Breast epithelium (tissue), 4 donors: ENCODE results near the gene ASTN2. TPM values are rescaled to one million over a fixed set of nuclear protein-coding genes. Genes with fewer than 3 reads are reported as not detected.

Experiments used
- DNase-seq, 2 donors: peaks; one replicate each; pipeline ENCODE4 v3.0.0-alpha.2; 2019; ENCODE audit warnings: low spot score in 2 of 2
- H3K27ac ChIP-seq, 2 donors: fragments of 200-600 bp; sonication (generic) in 1 of 2; one replicate each; pipeline ENCODE4 v1.5.1; 2016 to 2019; ENCODE audit warnings: mild to moderate bottlenecking in 1 of 2
- H3K27me3 ChIP-seq, 2 donors: fragments of 200-600 bp; sonication (generic) in 1 of 2; one replicate each; pipeline versions ENCODE4 v1.5.1 to v1.6.0; 2017 to 2019; ENCODE audit warnings: control low read depth in 1 of 2, mild to moderate bottlenecking in 1 of 2
- H3K36me3 ChIP-seq: fragments of 200-600 bp; one replicate; pipeline ENCODE4 v1.5.1; 2019
- H3K4me1 ChIP-seq, 2 donors: fragments of 200-600 bp; sonication (generic); one replicate each; pipeline ENCODE4 v1.5.1; 2016 to 2019; ENCODE audit warnings: control low read depth in 1 of 2
- H3K4me3 ChIP-seq, 3 donors: fragments of 200-600 bp; sonication (generic); 1 replicate in 2 of 3; 2 replicates in 1 of 3; pipeline ENCODE4 v1.5.1; 2016 to 2019; ENCODE audit warnings: mild to moderate bottlenecking in 3 of 3, moderate library complexity in 2 of 3
- H3K9me3 ChIP-seq, 2 donors: fragments of 200-600 bp; sonication (generic) in 1 of 2; one replicate each; pipeline ENCODE4 v1.5.1; 2016 to 2019; ENCODE audit warnings: control low read depth in 1 of 2
- POLR2A ChIP-seq: fragments of 450-650 bp; IDR thresholded peaks from one replicate; pipeline ENCODE4 v1.6.1; 2016; ENCODE audit warnings: antibody characterized with exemption, mild to moderate bottlenecking, moderate library complexity
- POLR2AphosphoS5 ChIP-seq, 3 donors: sonication (generic); formaldehyde crosslinking; IDR thresholded peaks; one replicate each; pipeline ENCODE4 v1.6.1; 2017; ENCODE audit warnings: antibody characterized with exemption in 3 of 3
- intact Hi-C: fragments of 100-400 bp; cut with DNase I; formaldehyde crosslinking; loops from one replicate; pipeline ENCODE4 v1.15.1; 2023; ENCODE audit warnings: low total_unique reads
- total RNA-seq, 3 donors: library from RNA; depleted of rRNA; stranded (reverse); fragments of >200 nt; gene quantifications; one replicate each; pipeline ENCODE4 v1.1.0, GENCODE V29; 2016
- TF ChIP-seq, protein P1 (sequence below), 3 donors: fragments of 450-650 bp; IDR thresholded peaks; one replicate each; pipeline ENCODE4 v1.5.1; 2016 to 2017; ENCODE audit warnings: antibody characterized with exemption in 3 of 3, mild to moderate bottlenecking in 3 of 3, moderate library complexity in 3 of 3

Gene ASTN2
- total RNA-seq, 3 donors from 2014 or later, result 9.1 to 13.8 (median 9.8) TPM

- Histone ChIP-seq H3K4me3 (no peak overlapping the region), H3K4me1 (no peaks in the 10 kb centered on the region), H3K27ac (no peak overlapping the region), H3K36me3 (no peaks in the 10 kb centered on the region), H3K27me3 (no peaks in the 10 kb centered on the region), H3K9me3 (no peaks in the 10 kb centered on the region)
- no peak for DNase-seq
- intact Hi-C loops, result no loop called here
- no peak for TF ChIP-seq POLR2A
- no peak for TF ChIP-seq POLR2AphosphoS5 (IDR thresholded peaks at IDR 0.05)
Observed at GRCh38 chr9:116939161-116939560, 475.7 kb downstream of the ASTN2 start.

DNA sequence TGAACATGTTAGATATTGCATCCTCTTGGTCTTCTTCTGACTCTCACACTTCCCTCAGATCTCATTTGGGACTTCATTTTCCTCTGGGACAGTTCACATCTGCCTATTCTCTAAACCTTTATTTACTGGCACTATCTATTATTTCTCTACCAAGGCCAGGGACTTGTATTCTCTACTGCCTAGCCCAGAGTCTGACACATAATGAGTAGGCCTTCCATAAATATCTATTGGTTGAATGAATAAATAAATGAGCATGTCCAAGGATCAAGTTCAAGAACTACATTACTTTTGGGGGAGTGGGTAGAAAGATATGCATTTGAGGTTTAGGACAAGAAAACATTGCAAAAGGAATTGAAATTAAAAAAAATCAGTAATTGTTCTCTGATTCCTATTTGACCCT, 477.5 kb downstream of the ASTN2 start:
- Histone ChIP-seq H3K4me1 (no peaks in the 10 kb centered on the region), H3K27me3 (no peaks in the 10 kb centered on the region), H3K27ac (no peak overlapping the region), H3K4me3 (no peak overlapping the region), H3K9me3 (no peaks in the 10 kb centered on the region), H3K36me3 (no peaks in the 10 kb centered on the region)
- intact Hi-C loops, result no loop called here
- no peak for DNase-seq
- no peak for TF ChIP-seq POLR2A
- TF ChIP-seq, protein P1, sequence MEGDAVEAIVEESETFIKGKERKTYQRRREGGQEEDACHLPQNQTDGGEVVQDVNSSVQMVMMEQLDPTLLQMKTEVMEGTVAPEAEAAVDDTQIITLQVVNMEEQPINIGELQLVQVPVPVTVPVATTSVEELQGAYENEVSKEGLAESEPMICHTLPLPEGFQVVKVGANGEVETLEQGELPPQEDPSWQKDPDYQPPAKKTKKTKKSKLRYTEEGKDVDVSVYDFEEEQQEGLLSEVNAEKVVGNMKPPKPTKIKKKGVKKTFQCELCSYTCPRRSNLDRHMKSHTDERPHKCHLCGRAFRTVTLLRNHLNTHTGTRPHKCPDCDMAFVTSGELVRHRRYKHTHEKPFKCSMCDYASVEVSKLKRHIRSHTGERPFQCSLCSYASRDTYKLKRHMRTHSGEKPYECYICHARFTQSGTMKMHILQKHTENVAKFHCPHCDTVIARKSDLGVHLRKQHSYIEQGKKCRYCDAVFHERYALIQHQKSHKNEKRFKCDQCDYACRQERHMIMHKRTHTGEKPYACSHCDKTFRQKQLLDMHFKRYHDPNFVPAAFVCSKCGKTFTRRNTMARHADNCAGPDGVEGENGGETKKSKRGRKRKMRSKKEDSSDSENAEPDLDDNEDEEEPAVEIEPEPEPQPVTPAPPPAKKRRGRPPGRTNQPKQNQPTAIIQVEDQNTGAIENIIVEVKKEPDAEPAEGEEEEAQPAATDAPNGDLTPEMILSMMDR (IDR thresholded peaks at IDR 0.05), result no peak
- TF ChIP-seq POLR2AphosphoS5 (IDR thresholded peaks at IDR 0.05), result no peak

GRCh38 chr9:116935149-116935897, 479.5 kb downstream of the ASTN2 start:
- no peaks in the 10 kb centered on the region for H3K36me3 ChIP-seq
- H3K4me1 ChIP-seq, result no peaks in the 10 kb centered on the region
- no peaks in the 10 kb centered on the region for H3K27me3 ChIP-seq
- intact Hi-C loops, result no loop called here
- no peak for DNase-seq
- TF ChIP-seq, protein P1 (IDR thresholded peaks at IDR 0.05), result no peak
- TF ChIP-seq POLR2A, result no peak
- TF ChIP-seq POLR2AphosphoS5 (IDR thresholded peaks at IDR 0.05), result no peak
- H3K27ac ChIP-seq, result no peak overlapping the region
- no peaks in the 10 kb centered on the region for H3K9me3 ChIP-seq
- no peak overlapping the region for H3K4me3 ChIP-seq

- H3K36me3 ChIP-seq, result no peaks in the 10 kb centered on the region
- no peak for DNase-seq
Observed at GRCh38 chr9:116934131-116934530, 480.7 kb downstream of the ASTN2 start.

DNA sequence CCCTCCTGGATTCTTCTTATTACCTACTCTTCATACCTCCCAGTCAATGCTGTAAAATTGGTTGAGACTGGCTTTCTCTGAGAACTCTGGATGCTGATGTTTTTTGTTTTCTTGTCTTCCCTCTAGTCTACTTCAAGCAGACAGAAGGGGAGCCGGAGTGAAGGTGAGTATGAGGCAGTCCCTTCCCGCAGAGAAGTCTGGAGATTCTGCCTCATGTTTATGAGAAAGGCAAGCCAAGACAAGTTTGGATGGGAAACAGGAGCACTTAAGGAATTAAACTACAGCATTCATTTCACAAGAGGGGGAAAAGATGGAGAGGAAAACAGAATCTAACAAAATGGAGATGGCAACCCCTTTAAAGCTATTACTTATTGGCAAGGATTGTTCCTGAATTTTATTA, 481.6 kb downstream of the ASTN2 start:
- no peaks in the 10 kb centered on the region for H3K4me1 ChIP-seq
- intact Hi-C loops, result no loop called here
- H3K9me3 ChIP-seq, result no peaks in the 10 kb centered on the region
- DNase-seq, result no peak
- no peak overlapping the region for H3K4me3 ChIP-seq
- no peaks in the 10 kb centered on the region for H3K36me3 ChIP-seq
- no peaks in the 10 kb centered on the region for H3K27me3 ChIP-seq
- peak overlapping the region; percentile 40 to 52 for H3K27ac ChIP-seq
- TF ChIP-seq, protein P1 (IDR thresholded peaks at IDR 0.05), result no peak
- TF ChIP-seq POLR2AphosphoS5 (IDR thresholded peaks at IDR 0.05), result no peak
- no peak for TF ChIP-seq POLR2A

More at GRCh38 chr9:116934131-116934530, 480.7 kb downstream of the ASTN2 start:
- TF ChIP-seq POLR2AphosphoS5 (IDR thresholded peaks at IDR 0.05), result no peak
- TF ChIP-seq, protein P1 (IDR thresholded peaks at IDR 0.05), result no peak
- no peak for TF ChIP-seq POLR2A
- Histone ChIP-seq H3K9me3 (no peaks in the 10 kb centered on the region), H3K4me1 (no peaks in the 10 kb centered on the region), H3K27ac (no peak overlapping the region), H3K27me3 (no peaks in the 10 kb centered on the region), H3K4me3 (no peak overlapping the region)
- intact Hi-C loops, result no loop called here
